Thoracic aorta (tissue), 2 donors: ENCODE measurements around the gene KRTAP24-1. TPM values are rescaled to one million over a fixed set of nuclear protein-coding genes. Genes with fewer than 3 reads are reported as not detected.

Experiments used
- ATAC-seq: fragments of 150-250 bp; one replicate; pipeline ENCODE4 v1.8.0; 2017; ENCODE audit warnings: low read depth; ENCODE audit not compliant: insufficient number of reproducible peaks, low FRiP score
- DNase-seq: peaks from one replicate; pipeline ENCODE4 v3.0.0-alpha.2; 2020; ENCODE audit warnings: low spot score
- H3K27ac ChIP-seq, 2 donors: fragments of 200-600 bp; sonication (generic); 1 replicate in 1 of 2; 2 replicates in 1 of 2; pipeline ENCODE4 v1.5.1; 2016; ENCODE audit warnings: mild to moderate bottlenecking in 2 of 2, moderate library complexity in 2 of 2
- H3K27me3 ChIP-seq: fragments of 200-600 bp; sonication (generic); replicated peaks from 2 replicates; pipeline ENCODE4 v1.6.0; 2016; ENCODE audit warnings: mild to moderate bottlenecking; ENCODE audit not compliant: insufficient read depth
- H3K36me3 ChIP-seq: fragments of 200-600 bp; sonication (generic); one replicate; pipeline ENCODE4 v1.5.1; 2016
- H3K4me1 ChIP-seq, 2 donors: fragments of 200-600 bp; sonication (generic); 1 replicate in 1 of 2; 2 replicates in 1 of 2; pipeline versions ENCODE4 v1.5.1 to v1.6.0; 2016; ENCODE audit warnings: low read depth in 2 of 2, mild to moderate bottlenecking in 1 of 2; ENCODE audit not compliant: control insufficient read depth in 1 of 2
- H3K4me3 ChIP-seq: fragments of 200-600 bp; sonication (generic); 2 replicates; pipeline ENCODE4 v1.5.1; 2016; ENCODE audit warnings: mild to moderate bottlenecking
- H3K9me3 ChIP-seq: fragments of 200-600 bp; sonication (generic); 2 replicates; pipeline ENCODE4 v1.5.1; 2016
- CTCF ChIP-seq: fragments of 200-600 bp; sonication (generic); IDR thresholded peaks from one replicate; pipeline ENCODE4 v1.5.1; 2019; ENCODE audit warnings: antibody characterized with exemption
- total RNA-seq, 2 donors: library from RNA; depleted of rRNA; stranded (reverse); fragments of >200 nt; gene quantifications; one replicate each; pipeline versions ENCODE4 v1.1.0 to v1.2.3, GENCODE V29; 2016

KRTAP24-1 gene
- total RNA-seq, 2 donors from 2014 or later: not detected

GRCh38 chr21:30306884-30307283 lies 24.1 kb upstream of the KRTAP24-1 start:
- Histone ChIP-seq H3K27ac (no peak overlapping the region), H3K4me3 (no peak overlapping the region), H3K27me3 (no peaks in the 10 kb centered on the region), H3K36me3 (no peaks in the 10 kb centered on the region), H3K4me1 (no peaks in the 10 kb centered on the region), H3K9me3 (no peaks in the 10 kb centered on the region)
- TF ChIP-seq CTCF: no peak
- DNase-seq (no peak), ATAC-seq (no peak)

GRCh38 chr21:30305136-30305535 lies 22.4 kb upstream of the KRTAP24-1 start:
- no peak overlapping the region for H3K27ac ChIP-seq
- no peak overlapping the region for H3K4me3 ChIP-seq
- no peaks in the 10 kb centered on the region for H3K27me3 ChIP-seq
- H3K4me1 ChIP-seq: no peaks in the 10 kb centered on the region
- DNase-seq (no peak), ATAC-seq (no peak)
- TF ChIP-seq CTCF: no peak
- H3K9me3 ChIP-seq: no peaks in the 10 kb centered on the region
- H3K36me3 ChIP-seq: no peaks in the 10 kb centered on the region

GRCh38 chr21:30289215-30289614 lies 6.5 kb upstream of the KRTAP24-1 start, which contains the start of gene KRTAP25-1:
KRTAP25-1 (minus strand) TSS chr21:30289514; CDS start chr21:30289490, 24 bp downstream.
- H3K4me1 ChIP-seq: no peaks in the 10 kb centered on the region
- DNase-seq (no peak), ATAC-seq (no peak)
- H3K4me3 ChIP-seq: no peak within 1 kb of the TSS
- no peaks in the 10 kb centered on the region for H3K27me3 ChIP-seq
- TF ChIP-seq CTCF: no peak
- no peaks in the 10 kb centered on the region for H3K9me3 ChIP-seq
- no peaks in the 10 kb centered on the region for H3K36me3 ChIP-seq
- no peak within 1 kb of the TSS for H3K27ac ChIP-seq

GRCh38 chr21:30271611-30272010 lies 11.1 kb downstream of the KRTAP24-1 start:
- ATAC-seq (no peak), DNase-seq (no peak)
- H3K4me3 ChIP-seq: no peak overlapping the region
- TF ChIP-seq CTCF: no peak
- no peak overlapping the region for H3K27ac ChIP-seq
- H3K4me1 ChIP-seq: peaks cover 3 to 18% of the 10 kb centered on the region in 2 donors
- no peaks in the 10 kb centered on the region for H3K36me3 ChIP-seq
- H3K9me3 ChIP-seq: no peaks in the 10 kb centered on the region
- no peaks in the 10 kb centered on the region for H3K27me3 ChIP-seq

GRCh38 chr21:30271156-30271555 lies 11.6 kb downstream of the KRTAP24-1 start:
- TF ChIP-seq CTCF: no peak
- Histone ChIP-seq H3K4me1 (peaks cover 3 to 18% of the 10 kb centered on the region in 2 donors), H3K4me3 (no peak overlapping the region), H3K27ac (no peak overlapping the region), H3K9me3 (no peaks in the 10 kb centered on the region), H3K27me3 (no peaks in the 10 kb centered on the region), H3K36me3 (no peaks in the 10 kb centered on the region)
- ATAC-seq (no peak), DNase-seq (no peak)
